ENCODE data around the gene JMJD6.

DNA sequence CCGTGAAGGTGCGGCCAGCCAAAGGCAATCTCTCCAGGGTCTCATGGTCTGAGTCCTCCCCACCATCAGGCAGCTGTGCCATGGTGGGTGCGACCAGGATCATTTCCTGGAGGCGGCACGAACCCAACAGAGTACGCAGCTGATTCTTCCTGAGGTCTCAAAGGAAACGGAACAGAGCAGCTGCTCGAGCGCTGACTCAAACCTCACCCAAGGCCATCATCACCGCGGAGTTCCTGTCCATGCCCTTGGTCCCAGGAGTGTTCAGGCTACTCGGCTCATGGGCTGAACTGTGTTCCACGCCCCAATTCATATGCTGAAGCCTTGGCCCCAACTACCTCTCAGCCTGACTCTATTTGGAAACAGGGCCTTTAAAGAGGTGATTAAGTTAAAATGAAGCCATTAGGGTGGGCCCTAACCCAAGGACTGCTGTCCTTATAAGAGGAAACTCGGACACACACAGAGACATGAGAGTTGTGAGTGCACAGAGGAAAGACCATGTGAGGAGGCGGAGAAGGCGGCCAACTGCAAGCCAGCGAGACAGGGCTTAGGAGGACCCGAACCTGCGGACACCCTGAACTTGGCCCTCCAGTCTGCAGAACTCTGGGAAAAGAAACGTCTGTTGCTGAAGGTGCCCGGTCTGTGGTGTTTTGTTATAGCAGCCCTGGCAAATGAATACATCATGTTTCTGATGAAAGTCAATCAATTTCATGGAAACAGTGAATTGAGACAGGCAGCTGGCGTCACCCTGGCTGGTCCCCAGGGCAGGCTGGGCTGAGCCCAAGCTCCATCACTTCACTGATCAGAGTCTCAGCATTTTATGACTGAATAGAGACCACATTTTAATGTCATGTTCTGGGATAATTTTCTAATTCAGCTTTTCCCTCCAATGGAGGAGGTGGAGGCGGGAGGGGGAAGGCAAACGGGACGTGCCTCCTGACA, 29.4 kb downstream of the JMJD6 start:
- TF ChIP-seq, protein P1, sequence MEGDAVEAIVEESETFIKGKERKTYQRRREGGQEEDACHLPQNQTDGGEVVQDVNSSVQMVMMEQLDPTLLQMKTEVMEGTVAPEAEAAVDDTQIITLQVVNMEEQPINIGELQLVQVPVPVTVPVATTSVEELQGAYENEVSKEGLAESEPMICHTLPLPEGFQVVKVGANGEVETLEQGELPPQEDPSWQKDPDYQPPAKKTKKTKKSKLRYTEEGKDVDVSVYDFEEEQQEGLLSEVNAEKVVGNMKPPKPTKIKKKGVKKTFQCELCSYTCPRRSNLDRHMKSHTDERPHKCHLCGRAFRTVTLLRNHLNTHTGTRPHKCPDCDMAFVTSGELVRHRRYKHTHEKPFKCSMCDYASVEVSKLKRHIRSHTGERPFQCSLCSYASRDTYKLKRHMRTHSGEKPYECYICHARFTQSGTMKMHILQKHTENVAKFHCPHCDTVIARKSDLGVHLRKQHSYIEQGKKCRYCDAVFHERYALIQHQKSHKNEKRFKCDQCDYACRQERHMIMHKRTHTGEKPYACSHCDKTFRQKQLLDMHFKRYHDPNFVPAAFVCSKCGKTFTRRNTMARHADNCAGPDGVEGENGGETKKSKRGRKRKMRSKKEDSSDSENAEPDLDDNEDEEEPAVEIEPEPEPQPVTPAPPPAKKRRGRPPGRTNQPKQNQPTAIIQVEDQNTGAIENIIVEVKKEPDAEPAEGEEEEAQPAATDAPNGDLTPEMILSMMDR (IDR thresholded peaks at IDR 0.05), result no peak
- TF ChIP-seq, protein P2, sequence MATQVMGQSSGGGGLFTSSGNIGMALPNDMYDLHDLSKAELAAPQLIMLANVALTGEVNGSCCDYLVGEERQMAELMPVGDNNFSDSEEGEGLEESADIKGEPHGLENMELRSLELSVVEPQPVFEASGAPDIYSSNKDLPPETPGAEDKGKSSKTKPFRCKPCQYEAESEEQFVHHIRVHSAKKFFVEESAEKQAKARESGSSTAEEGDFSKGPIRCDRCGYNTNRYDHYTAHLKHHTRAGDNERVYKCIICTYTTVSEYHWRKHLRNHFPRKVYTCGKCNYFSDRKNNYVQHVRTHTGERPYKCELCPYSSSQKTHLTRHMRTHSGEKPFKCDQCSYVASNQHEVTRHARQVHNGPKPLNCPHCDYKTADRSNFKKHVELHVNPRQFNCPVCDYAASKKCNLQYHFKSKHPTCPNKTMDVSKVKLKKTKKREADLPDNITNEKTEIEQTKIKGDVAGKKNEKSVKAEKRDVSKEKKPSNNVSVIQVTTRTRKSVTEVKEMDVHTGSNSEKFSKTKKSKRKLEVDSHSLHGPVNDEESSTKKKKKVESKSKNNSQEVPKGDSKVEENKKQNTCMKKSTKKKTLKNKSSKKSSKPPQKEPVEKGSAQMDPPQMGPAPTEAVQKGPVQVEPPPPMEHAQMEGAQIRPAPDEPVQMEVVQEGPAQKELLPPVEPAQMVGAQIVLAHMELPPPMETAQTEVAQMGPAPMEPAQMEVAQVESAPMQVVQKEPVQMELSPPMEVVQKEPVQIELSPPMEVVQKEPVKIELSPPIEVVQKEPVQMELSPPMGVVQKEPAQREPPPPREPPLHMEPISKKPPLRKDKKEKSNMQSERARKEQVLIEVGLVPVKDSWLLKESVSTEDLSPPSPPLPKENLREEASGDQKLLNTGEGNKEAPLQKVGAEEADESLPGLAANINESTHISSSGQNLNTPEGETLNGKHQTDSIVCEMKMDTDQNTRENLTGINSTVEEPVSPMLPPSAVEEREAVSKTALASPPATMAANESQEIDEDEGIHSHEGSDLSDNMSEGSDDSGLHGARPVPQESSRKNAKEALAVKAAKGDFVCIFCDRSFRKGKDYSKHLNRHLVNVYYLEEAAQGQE (IDR thresholded peaks at IDR 0.05; ENCODE audit: insufficient read depth in 1 of 2, low read depth in 2 of 2, low read length in 1 of 2), result no peak
- TF ChIP-seq POLR2AphosphoS5 (IDR thresholded peaks at IDR 0.05; ENCODE audit: low read depth, low read length), result no peak
- TF ChIP-seq TCF7L2 (IDR thresholded peaks at IDR 0.05; ENCODE audit: low read depth, low read length), result no peak
